ENCODE data around the gene SCCPDH. TPM values are rescaled to one million over a fixed set of nuclear protein-coding genes. Genes with fewer than 3 reads are reported as not detected.
A peak's percentile ranks its signal among the peaks of the same experiment; 100 is the strongest.

Gene SCCPDH
- total and polyA plus RNA-seq, 9 of the 15 experiments (the other 6 are each of a cell fraction or from before 2014, with no cell fraction given), result 7.0 to 61.9 (median 38.3) TPM

GRCh38 chr1:246699095-246699735 lies 25.0 kb upstream of the SCCPDH start (continued):
- peak; percentile 37; the same call in 1 of the 2 replicates for TF ChIP-seq ZBTB40 (IDR thresholded peaks at IDR 0.05)
- TF ChIP-seq ZBTB40 (CRISPR knock-in tag; IDR thresholded peaks at IDR 0.05), result no peak
- TF ChIP-seq STAT6 (CRISPR knock-in tag; IDR thresholded peaks at IDR 0.05), result no peak
- TF ChIP-seq POLR2AphosphoS5 (IDR thresholded peaks at IDR 0.05; ENCODE audit: control insufficient read depth, insufficient read depth, low read depth, low read length), result peak; percentile 33; the same call in 1 of the 2 replicates
- peak; percentile 27; the same call in 1 of the 2 replicates for TF ChIP-seq CREM (IDR thresholded peaks at IDR 0.05; ENCODE audit: low read depth)
- TF ChIP-seq VEZF1 (CRISPR knock-in tag; IDR thresholded peaks at IDR 0.05), result peak; percentile 18; the same call in 1 of the 2 replicates
- peak in 1 of 2 experiments; percentile 49; a peak in 1 of 4 replicates for TF ChIP-seq MAZ (CRISPR knock-in tag; conservative IDR thresholded peaks at IDR 0.05 in 1 of 2, IDR thresholded peaks at IDR 0.05 in 1 of 2)
- TF ChIP-seq DEAF1 (CRISPR knock-in tag; IDR thresholded peaks at IDR 0.05), result 0 out of 2 replicates have a peak, but pooled peaks have one; percentile 25
- TF ChIP-seq MLX (CRISPR knock-in tag; conservative IDR thresholded peaks at IDR 0.05), result no peak
